Epidermal melanocyte (primary cell): ENCODE results near the gene PLA2G15.

ENCODE experiments used
- DNase-seq: peaks from one replicate; pipeline ENCODE4 v3.0.0; 2011; ENCODE audit warnings: low spot score; ENCODE audit not compliant: insufficient read length

The PLA2G15 gene

DNA sequence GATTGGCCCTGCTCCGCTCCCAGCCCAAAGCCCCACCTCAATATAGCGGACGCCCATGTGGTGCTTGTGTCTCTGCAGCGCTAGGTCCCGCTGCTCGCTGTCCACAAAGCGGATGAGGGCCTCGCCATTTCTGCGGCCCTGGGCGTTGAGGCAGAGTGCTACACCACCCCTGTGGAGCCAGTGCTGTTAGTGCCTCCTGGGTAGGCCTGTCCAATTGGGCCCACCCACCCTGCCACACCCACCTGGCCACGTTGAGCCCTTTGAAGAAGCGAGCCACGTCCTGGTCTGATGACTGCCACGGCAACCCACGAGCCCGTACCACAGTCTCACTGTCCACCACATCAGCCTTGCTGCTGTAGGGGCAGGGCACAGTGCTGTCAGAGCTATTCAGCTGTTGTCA lies 12.8 kb upstream of the PLA2G15 start:
- no peak for DNase-seq

DNA sequence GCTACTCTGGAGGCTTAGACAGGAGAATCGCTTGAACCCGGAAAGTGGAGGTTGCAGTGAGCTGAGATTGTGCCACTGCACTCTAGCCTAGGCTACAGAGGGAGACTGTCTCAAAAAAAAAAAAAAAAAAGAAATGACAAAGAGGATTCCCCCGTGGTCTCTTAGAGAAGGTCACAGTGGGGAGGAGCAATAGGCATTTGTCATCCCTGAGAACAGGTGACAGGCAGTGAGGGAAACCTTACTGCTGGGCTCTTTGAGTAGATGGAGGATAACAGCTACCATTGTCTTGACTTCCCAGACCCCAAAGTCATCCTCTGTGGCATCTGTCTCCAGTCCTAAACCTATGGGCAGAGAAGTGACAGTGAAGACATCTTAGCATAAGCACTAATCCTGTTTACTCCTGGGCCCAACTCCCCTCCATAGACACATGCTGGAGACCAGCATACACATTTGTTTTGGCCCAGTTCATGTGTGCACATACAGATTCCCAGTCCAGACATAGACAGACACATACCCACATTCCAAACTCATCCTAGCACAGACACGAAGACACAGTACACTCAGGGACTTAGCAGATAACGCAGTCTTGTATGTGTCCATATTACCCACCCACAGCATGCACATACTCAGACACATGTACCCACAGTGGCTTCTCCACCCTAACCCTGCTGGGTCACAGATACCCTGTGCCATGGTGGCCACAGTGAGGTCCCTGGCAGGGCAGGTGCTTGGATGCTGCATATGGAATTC lies 11.9 kb upstream of the PLA2G15 start:
- DNase-seq = no peak

DNA sequence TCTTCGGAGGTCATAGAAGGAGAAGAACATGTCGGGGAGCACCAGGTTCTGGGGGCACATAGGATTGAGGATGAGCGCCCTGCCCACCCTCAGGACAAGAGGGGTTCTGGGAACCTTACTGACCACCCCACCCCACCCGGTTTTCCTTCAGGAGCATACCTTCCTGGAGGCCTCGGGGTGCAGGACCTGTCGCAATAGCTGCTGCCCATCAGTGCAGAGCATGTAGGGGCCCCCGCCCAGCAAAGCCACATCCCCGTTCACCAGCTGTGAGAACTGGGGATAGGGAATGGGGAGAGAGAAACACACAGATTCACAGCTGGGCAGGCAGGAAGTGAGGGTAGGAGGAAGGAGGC lies 11.4 kb upstream of the PLA2G15 start:
- DNase-seq = no peak

DNA sequence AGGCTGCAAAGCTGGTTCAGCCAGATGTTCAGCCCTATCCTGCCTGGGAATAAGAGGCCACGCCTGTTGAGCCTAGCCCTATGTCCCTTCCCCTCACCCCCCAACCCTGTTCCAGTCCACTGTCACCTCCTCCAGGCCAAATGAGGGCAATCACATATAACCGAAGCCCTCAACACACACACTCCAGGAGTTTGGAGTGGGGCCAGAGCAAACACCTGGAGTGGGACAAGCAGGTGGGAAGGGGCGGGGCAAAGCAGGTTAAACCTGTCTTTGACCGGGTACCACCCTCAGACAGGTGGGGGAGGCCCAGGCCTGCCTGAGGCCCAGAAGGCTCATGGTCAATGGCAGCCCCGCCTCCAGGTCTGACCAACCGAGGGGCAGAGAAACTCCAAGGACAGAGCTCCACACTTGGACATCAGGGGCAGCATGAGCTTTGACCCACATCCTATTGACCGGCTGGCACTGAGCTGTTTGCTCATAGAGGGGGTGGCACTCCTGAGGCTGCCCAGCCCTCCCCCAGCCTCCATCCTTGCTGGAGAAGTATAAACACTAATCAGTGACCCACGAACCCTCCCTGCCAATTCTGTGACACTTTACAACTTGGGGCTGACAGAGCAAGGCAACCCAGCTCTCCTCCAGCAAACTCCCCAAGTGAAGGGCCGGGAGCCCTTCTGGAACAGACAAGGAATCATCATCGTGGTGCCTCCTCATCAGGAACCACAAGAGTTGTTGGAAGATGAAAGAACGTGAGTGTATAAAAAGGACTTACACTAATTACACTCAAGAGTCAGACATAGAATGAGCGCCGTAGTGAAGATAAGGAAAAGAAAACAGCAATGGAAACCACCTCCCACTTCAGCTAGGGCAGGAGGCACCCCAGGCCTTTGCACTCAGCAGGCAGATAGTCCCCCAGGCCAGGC lies 10.7 kb upstream of the PLA2G15 start:
- no peak for DNase-seq

DNA sequence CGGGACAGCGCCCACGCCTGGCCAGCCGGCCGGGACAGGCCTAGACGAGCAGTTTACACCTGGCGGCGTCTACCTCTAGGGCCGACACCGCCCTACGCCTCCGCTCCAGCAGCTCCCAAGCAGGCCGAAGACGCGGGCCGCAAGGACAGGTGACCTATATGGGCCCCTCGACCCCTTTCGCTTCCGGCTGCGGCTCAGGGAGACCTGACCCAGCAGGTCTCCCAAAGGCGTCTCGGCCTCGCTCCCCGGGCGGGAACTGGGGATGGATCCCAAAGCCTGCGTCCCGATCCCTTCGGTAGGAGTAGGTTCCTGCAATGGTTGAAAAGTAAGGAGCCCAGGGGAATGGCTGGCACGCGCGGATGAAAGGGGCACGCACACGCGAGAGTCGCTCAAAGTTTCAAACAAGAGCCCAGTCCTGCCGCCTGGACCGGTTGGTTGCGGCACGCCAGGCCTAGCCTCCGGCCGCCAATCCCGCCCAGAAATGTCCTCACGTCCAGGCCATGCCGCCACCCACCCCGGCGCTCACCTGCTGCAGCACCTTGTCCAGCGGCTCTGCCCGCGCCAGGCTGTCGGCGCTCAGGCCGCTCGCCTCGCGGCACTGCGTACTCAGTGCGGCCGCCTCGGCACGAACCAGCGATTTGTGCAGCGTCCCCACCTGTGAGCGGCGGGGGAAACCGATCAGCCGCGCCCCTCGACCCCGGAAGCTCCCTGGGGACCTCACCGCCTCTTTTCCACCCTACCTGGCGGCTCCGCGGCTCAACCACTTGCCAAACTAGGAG lies 9.9 kb upstream of the PLA2G15 start:
- no peak for DNase-seq

DNA sequence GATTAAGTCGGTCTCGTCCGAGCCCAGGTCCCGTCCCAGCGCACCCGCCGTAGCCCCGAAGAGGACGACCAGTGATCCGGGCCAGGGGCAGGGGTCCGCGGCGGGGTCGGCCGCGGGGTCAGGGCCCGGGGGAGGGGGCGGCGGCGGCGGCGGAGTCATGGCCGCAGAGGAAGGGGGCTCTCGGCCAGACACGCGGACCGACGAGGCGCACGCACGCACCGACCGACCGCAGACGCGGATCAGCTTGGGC lies 9.4 kb upstream of the PLA2G15 start, which contains the start of gene ESRP2:
TSS of gene ESRP2 (minus strand) at position 241 of the 250 bp plus-strand sequence. CDS start at position 159, 82 bp downstream.
- no peak for DNase-seq

DNA sequence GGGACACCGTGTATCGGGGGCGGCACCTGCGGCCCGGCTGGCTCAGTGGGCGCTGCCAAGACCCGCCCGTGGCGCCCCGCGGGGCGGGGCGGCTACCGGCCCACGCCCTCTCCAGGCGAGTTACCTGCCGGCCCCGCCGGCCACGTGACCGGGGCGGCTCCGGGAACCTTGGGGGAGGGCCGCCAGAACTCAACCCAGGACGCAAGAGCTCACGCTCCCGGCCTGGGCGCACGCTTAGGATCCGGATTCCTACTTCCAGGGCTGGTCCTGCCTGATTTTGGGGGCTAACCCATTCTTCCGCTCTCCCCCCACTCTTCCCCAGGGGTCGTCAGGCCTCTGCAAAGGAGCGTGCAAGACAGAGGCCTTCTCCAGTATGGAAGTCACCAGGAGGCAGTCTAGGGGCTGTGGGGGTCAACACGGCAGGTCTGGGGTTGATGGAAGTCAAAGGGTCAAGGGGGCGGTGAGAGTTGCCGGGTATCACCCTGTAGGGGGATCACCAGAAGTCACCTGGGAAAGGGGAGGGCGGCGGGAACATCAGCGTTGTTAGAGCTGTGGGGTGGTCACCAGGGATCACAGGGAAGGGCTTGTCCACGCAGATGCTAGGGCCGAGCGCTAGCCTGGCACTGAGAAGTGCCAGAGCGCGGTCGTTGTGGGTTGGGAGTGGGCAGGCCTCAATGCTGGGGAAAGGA lies 8.9 kb upstream of the PLA2G15 start:
- DNase-seq = no peak

DNA sequence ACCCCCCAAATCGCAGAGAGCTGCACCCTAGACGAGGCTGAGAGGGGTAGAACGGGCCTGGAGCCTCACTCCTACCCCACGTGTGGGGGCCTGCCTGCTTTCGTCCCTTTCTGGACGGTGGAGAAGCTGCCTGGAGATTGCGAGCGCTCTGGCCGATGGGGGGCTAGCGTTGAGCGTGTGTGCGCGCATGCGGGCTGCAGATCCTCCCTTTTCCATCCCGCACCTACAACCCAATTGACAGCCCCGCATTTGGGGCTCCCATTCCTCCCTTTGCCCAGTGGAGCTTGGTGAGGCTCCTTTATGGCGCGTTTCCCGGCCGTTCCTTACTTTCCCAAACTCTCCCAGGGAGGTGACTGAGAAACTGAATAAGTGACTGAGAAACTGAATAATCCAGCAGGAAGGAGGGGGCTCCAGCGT lies 8.3 kb upstream of the PLA2G15 start:
- DNase-seq = no peak

DNA sequence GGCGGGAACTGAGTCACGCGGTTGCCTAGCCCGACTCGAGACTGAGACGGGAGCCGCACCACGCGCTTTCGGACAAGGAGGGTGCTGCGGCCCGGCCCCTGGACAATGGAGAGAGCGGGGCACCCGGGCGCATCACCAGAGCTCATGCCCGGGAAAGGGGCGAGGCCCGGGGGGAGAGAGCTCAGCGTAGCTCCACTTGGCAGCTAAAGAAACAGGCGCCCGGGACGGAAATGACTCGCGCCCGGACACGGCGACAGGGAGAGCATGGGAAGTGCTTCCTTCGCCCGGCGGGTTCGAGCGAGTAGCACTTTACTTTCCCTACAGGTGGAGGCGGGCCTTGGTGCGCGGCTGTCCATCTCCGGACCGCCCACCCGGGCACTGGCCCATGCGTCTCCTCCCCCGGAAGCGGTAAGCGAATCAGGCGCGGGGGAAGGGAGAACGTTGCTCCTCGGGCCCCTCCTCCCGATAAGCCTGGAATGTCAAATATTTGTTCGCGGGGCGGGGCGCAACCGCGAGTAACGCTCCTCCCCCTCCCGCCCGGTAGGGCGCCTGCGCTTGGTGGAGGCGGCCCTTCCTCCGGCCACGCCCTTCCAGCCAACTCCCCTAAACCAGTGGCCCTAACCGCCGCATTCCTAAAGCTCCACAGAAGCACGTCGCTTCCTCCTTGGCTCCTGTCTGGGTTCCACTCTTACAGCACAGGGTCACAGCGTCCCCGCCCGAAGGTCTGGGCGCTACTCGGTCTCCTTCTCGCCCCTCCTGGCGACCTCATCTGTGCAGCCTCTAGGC lies 7.7 kb upstream of the PLA2G15 start:
- DNase-seq = peak; percentile 90

DNA sequence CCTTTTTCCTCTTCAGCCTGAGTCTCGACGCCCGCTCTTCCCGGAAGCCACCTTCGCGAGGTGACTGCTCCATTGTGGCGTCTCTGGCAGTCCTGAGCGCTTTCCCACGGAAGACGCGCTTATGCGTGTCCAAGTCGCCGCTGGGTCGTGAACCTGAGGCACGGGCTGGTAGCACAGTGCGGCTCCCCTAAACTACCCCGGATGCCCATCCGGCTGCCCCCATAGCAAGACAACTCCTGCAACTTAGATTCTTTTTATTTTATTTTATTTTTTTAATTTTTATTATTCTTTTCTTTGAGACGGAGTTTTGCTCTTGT lies 7.2 kb upstream of the PLA2G15 start:
- no peak for DNase-seq

DNA sequence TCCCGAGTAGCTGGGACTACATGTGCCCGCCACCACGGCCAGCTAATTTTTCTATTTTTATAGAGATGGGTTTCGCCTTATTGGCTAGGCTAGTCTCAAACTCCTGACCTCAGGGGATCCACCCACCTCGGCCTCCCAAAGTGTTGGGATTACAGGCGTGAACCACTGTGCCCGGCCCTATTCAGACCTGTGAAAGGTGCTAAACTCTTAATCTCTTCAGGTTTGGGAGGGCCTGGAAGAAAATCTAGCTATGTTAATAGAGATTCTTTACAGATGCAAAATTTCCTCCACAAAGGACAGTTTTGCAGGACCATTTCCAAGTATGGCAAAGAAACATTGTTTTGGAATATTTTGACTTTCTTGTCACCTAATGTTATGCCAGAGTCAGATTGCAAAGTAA lies 3.1 kb upstream of the PLA2G15 start:
- no peak for DNase-seq

DNA sequence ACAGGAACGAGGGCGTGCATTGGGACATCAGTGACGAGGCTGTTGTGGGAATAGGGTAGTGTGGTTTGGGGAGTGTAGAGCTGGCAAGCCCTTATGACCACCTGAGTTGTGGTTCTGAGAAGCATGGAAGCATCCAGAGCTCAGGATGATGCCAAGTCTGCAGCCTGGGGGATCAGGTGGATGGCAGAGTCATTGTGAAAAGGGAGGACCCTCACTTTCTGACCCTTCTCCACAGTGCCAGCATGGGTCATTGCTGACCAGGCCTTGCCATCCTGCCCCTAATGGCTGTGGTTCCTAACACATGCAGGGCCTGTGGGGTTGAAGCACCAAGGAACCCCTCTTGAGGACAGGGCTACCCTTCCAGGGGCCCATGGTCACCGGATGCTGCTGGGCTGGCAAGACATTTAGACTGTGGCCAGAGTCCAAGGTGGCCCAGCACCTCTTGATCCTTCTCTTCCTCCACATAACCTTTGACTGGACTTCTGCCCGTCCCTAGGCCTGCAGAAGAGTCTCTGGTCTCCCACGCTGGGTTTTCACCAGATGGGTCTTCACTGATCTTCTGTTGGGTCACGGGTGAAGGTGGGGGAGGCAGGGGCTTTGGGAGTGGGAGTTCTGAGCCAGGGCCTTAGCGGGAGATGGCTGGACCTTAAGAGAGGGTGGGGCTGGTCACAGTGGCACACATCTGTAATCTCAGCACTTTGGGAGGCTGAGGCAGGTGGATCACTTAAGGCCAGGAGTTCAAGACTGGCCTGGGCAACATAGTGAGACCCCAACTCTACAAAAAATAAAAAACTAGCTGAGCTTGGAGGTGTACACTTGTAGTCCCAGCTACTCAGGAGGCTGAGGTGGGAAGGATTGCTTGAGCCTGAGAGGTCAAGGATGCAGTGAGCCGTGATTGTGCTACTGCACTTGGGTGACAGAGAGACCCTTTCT lies 2.0 kb upstream of the PLA2G15 start:
- no peak for DNase-seq

DNA sequence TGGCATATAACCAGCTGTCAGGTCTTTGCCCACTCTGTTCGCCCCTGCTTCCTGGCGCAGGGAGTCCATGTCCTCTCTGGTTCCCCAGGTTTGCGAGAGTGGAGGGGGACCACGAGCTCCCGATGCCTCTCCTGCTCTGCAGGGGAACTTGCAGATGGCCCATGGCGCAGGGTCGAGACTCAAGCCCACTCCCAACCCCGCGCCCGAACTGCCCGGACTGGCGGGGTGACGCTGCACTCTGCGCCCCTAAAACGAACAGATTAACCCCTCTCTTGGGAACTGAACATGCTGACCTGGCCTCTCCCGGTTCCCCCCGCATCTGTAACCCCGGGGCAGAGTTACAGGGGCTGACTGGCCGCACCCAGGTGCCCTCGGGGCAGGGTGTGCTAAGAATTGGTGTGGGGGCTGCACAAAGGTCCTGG lies 681 bp upstream of the PLA2G15 start:
- DNase-seq = no peak

DNA sequence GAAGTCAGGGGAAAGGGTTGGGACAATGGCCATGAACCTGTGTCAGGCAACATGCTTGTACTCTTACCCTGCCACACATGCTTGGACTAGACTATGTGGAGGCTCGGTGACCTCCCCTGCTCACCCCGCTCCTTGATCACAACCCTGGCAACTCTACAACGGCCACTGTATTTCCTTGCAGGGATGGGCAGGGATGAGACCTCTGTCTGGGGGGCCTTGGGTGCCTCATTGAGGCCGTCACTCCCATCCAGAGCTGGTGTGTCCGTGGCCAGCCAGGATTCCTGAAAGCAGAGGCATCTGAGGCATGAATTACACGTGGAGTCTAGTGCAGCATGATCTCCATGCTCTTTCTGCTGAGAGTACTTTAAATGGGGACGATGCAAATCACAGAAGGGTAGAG lies 948 bp downstream of the PLA2G15 start:
- no peak for DNase-seq

DNA sequence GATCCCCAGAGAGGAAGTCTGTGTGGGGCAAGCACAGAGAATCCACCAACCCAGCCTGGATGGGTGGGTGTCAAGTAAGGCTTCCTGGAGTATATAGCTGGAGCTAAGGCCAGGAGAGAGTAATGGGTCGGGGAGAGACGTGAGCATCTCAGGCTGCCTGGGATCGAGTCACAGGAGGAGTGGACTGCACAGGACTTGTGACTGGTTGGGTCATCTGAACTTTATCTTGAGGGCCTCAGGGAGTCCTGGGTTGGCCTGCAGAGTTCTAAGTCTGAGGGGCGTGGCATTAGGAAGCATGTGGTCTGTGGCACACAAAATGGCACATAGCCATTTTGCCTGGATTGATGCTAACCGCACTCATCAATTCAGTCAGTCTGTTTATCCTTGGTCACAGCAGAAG lies 1.5 kb downstream of the PLA2G15 start:
- peak; percentile 52 for DNase-seq

DNA sequence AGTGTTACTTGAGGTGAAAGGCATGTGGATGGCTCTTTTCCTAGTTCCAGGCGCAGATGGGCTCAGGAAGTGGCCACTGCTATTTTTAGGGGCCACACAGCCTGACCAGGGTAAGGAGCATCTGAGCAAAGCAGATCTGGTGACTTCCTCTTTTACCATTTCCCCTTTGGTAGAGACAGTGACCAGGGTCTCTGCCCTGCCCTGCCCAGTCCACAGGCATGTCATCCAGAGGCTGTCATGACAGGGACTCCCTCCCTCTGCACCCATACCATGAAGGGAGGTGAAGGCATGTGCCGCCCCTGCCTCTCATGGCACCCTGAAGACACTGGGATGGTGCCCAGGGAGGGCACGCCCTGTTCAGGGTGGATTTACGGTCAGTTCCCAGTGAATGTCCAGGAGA lies 2.2 kb downstream of the PLA2G15 start:
- no peak for DNase-seq

DNA sequence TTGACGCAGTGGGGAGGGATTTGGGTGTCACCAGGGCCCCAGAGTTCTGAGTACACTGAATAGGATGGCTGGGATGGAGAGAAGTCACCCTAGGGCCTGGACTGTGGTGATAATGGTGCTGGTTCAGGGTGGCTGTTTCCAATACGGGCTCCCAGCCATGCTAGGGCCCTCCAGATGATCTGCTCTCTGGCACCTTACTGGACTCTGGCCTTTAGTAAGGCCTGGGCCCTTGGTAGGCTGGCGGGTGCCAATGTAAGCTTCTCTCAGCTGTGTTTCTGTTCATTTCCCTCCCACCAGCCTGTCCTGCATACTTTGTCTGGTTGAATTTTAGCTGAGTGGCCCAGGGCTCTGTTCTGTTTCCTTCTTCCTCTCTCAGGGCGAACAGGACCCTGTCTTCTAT lies 2.8 kb downstream of the PLA2G15 start:
- DNase-seq = no peak

DNA sequence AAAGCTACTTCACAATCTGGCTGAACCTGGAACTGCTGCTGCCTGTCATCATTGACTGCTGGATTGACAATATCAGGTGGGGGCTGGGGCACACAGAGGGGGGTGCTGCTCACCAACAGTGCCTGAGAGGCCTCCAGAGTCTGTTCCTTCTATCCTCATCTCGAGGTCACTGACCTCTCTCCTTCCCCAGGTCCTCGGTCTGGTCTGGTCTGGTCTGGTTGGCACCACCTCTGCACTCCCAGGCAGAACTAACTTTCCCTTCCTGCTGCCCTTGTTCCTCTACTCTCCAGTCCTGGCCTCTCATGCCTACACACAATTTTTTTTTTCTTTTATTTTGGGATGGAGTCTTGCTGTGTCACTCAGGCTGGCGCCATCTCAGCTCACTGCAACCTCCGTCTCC lies 4.2 kb downstream of the PLA2G15 start:
- no peak for DNase-seq

DNA sequence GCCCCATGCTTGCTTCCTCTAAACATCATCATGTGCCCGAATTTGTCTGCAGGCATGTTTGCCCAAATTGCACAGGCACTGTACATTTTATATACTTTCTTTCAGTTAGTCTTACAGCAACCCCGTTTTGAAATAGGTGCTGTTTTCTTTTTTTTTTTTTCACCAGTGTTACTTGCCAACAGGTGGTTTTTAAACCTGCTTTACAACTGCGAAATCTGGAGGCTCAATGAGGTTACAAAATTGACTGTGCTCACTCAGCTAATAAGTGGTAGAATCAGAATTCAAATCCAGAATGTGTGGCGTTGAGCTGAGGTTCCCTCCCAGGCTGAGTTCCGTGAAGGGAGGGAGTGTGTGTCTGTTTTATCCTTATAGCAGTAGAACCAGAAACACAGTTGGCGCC lies 5.8 kb downstream of the PLA2G15 start:
- DNase-seq = no peak

DNA sequence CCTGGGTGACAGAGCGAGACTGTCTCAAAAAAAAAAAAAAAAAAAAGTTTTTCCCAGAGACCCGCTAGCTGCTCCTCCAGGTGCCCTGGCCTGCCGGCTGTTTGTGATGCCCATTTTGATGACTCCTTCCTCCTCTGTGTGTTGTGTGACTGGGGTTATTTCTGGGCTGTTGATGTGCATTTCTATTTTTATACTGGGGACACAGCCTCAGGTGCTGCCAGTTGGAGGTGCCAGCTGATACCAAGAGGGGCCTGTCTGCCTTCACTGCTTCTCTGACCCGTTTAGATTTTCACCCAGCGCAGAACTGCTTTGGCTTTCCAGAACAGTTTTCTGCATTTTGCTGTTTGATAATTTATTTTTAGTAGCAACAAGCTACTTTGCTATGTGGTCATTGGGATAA lies 6.7 kb downstream of the PLA2G15 start:
- no peak for DNase-seq
